ENCODE data around the gene CPED1. TPM values are rescaled to one million over a fixed set of nuclear protein-coding genes. Genes with fewer than 3 reads are reported as not detected.
"Not testable (repeated sequence)": the region's sequence is repeated elsewhere in the genome, so short reads cannot be mapped to it uniquely, and the experiment has no call there.

The CPED1 gene
- total RNA-seq, 2 donors from 2014 or later: 5.3 to 7.3 TPM

- WGBS, 2 donors: 88% methylated on average over 5 of the region's 5 CpGs
These were observed 69.4 kb downstream of the CPED1 start for GRCh38 chr7:121057878-121058277.

GRCh38 chr7:121058975-121059374 lies 70.5 kb downstream of the CPED1 start:
- H3K36me3 ChIP-seq (replicated peaks in 1 of 2; ENCODE audit: insufficient read depth in 1 of 2, low read depth in 2 of 2): no peaks in the 10 kb centered on the region
- no peak for TF ChIP-seq CTCF (IDR thresholded peaks at IDR 0.05)
- no peak for TF ChIP-seq POLR2A (IDR thresholded peaks at IDR 0.05)
- ATAC-seq (no peak), DNase-seq (no peak)
- no peaks in the 10 kb centered on the region for H3K27me3 ChIP-seq
- no peaks in the 10 kb centered on the region for H3K4me1 ChIP-seq
- no peak overlapping the region for H3K27ac ChIP-seq
- H3K4me3 ChIP-seq: no peak overlapping the region
- no peaks in the 10 kb centered on the region for H3K9me3 ChIP-seq
- intact Hi-C loops (cut with DNase I): no loop called here
- WGBS, 2 donors: 83% methylated on average over 2 of the region's 2 CpGs

More at GRCh38 chr7:121057878-121058277, 69.4 kb downstream of the CPED1 start:
- ATAC-seq: no peak
- intact Hi-C loops (cut with DNase I): no loop called here
- Histone ChIP-seq H3K27ac (no peak overlapping the region), H3K4me1 (no peaks in the 10 kb centered on the region), H3K27me3 (no peaks in the 10 kb centered on the region), H3K9me3 (no peaks in the 10 kb centered on the region), H3K4me3 (no peak overlapping the region), H3K36me3 (replicated peaks in 1 of 2; ENCODE audit: insufficient read depth in 1 of 2, low read depth in 2 of 2) (no peaks in the 10 kb centered on the region)
- TF ChIP-seq CTCF (IDR thresholded peaks at IDR 0.05) (no peak), POLR2A (IDR thresholded peaks at IDR 0.05) (no peak)
- no peak for DNase-seq

- ATAC-seq; H3K4me3 ChIP-seq; H3K27ac ChIP-seq; DNase-seq; H3K4me1 ChIP-seq; intact Hi-C loops (cut with DNase I); H3K27me3 ChIP-seq; H3K9me3 ChIP-seq; H3K36me3 ChIP-seq (replicated peaks in 1 of 2; ENCODE audit: insufficient read depth in 1 of 2, low read depth in 2 of 2): not testable (repeated sequence)
- WGBS, 2 donors: 95% methylated on average over 39 of the region's 40 CpGs; no CpG with 5 or more reads in 1 of the 2 donors
These were observed 71.5 kb downstream of the CPED1 start for GRCh38 chr7:121059979-121060509.

GRCh38 chr7:121061677-121062582 lies 73.4 kb downstream of the CPED1 start:
- ATAC-seq (no peak), DNase-seq (no peak)
- Histone ChIP-seq H3K27ac (no peak overlapping the region), H3K9me3 (no peaks in the 10 kb centered on the region), H3K36me3 (replicated peaks in 1 of 2; ENCODE audit: insufficient read depth in 1 of 2, low read depth in 2 of 2) (no peaks in the 10 kb centered on the region), H3K27me3 (no peaks in the 10 kb centered on the region), H3K4me1 (no peaks in the 10 kb centered on the region), H3K4me3 (no peak overlapping the region)
- TF ChIP-seq CTCF (IDR thresholded peaks at IDR 0.05) (no peak), POLR2A (IDR thresholded peaks at IDR 0.05) (no peak)
- intact Hi-C loops (cut with DNase I): no loop called here
- 64 to 67% methylated on average over 5 of the region's 5 CpGs for WGBS, 2 donors

- Histone ChIP-seq H3K9me3 (no peaks in the 10 kb centered on the region), H3K36me3 (replicated peaks in 1 of 2; ENCODE audit: insufficient read depth in 1 of 2, low read depth in 2 of 2) (no peaks in the 10 kb centered on the region), H3K4me1 (no peaks in the 10 kb centered on the region), H3K27me3 (no peaks in the 10 kb centered on the region), H3K4me3 (no peak overlapping the region), H3K27ac (no peak overlapping the region)
- DNase-seq: no peak
- WGBS, 2 donors: 61 to 65% methylated on average over 11 of the region's 11 CpGs
- TF ChIP-seq POLR2A (IDR thresholded peaks at IDR 0.05) (no peak), CTCF (IDR thresholded peaks at IDR 0.05) (no peak)
- intact Hi-C loops (cut with DNase I): no loop called here
- ATAC-seq: no peak
These were observed 74.3 kb downstream of the CPED1 start for GRCh38 chr7:121062671-121063279.

- intact Hi-C loops (cut with DNase I); DNase-seq; H3K36me3 ChIP-seq (replicated peaks in 1 of 2; ENCODE audit: insufficient read depth in 1 of 2, low read depth in 2 of 2); H3K27ac ChIP-seq; H3K27me3 ChIP-seq; H3K9me3 ChIP-seq; H3K4me1 ChIP-seq; H3K4me3 ChIP-seq; ATAC-seq: not testable (repeated sequence)
- WGBS, 2 donors: 68 to 82% methylated on average over 2 of the region's 2 CpGs
These were observed 79.2 kb downstream of the CPED1 start for GRCh38 chr7:121067717-121068116.

Data from body of pancreas (tissue), 4 donors.